SK-N-SH treated with all-trans-retinoic acid at 6 μM for 48 hours (cell line): ENCODE measurements around the gene BPIFB2.

Experiments used
- ARNTL ChIP-seq: fragments of 450-650 bp; formaldehyde crosslinking; IDR thresholded peaks from 2 replicates; pipeline ENCODE4 v1.5.0; 2020; ENCODE audit warnings: low read depth, mild to moderate bottlenecking, moderate library complexity, borderline replicate concordance
- BACH2 ChIP-seq: fragments of 250-450 bp; sonication (Bioruptor Pico); IDR thresholded peaks from 2 replicates; pipeline ENCODE4 v1.9.0; 2021; ENCODE audit warnings: mild to moderate bottlenecking, borderline replicate concordance
- GLIS3 ChIP-seq: fragments of 250-450 bp; sonication (Bioruptor Pico); IDR thresholded peaks from 2 replicates; pipeline ENCODE4 v1.5.0; 2020; ENCODE audit warnings: mild to moderate bottlenecking, moderate library complexity
- OSR1 ChIP-seq: fragments of 250-450 bp; sonication (Bioruptor Pico); IDR thresholded peaks from 2 replicates; pipeline ENCODE4 v1.8.0; 2022; ENCODE audit warnings: moderate library complexity, mild to moderate bottlenecking, inconsistent platforms
- PATZ1 ChIP-seq: fragments of 250-450 bp; sonication (Bioruptor Pico); IDR thresholded peaks from 2 replicates; pipeline ENCODE4 v1.8.0; 2020; ENCODE audit warnings: mild to moderate bottlenecking, moderate library complexity, borderline replicate concordance
- RARB ChIP-seq: fragments of 250-450 bp; sonication (Bioruptor Pico); IDR thresholded peaks from 2 replicates; pipeline ENCODE4 v1.8.0; 2021; ENCODE audit warnings: mild to moderate bottlenecking, moderate library complexity
- TCF4 ChIP-seq: fragments of 250-450 bp; sonication (Bioruptor Pico); IDR thresholded peaks from 2 replicates; pipeline ENCODE4 v1.8.0; 2021; ENCODE audit warnings: mild to moderate bottlenecking, moderate library complexity, borderline replicate concordance
- ZFP3 ChIP-seq: fragments of 250-450 bp; sonication (Bioruptor Pico); IDR thresholded peaks from 2 replicates; pipeline ENCODE4 v1.5.0; 2020; ENCODE audit warnings: mild to moderate bottlenecking, moderate library complexity
- ZFP30 ChIP-seq: fragments of 450-650 bp; formaldehyde crosslinking; IDR thresholded peaks from 2 replicates; pipeline ENCODE4 v1.5.0; 2022; ENCODE audit warnings: mild to moderate bottlenecking, moderate library complexity
- ZNF565 ChIP-seq: fragments of 450-650 bp; formaldehyde crosslinking; conservative IDR thresholded peaks from 2 replicates; pipeline ENCODE4 v1.5.0; 2020; ENCODE audit warnings: low read depth, mild to moderate bottlenecking, moderate library complexity
- ZNF70 ChIP-seq: fragments of 450-650 bp; formaldehyde crosslinking; IDR thresholded peaks from 2 replicates; pipeline ENCODE4 v1.5.0; 2020; ENCODE audit warnings: mild to moderate bottlenecking, moderate library complexity
- TF ChIP-seq, protein P1 (sequence below): fragments of 250-450 bp; sonication (Bioruptor Pico); IDR thresholded peaks from 2 replicates; pipeline ENCODE4 v1.8.0; 2021; ENCODE audit warnings: low read depth, mild to moderate bottlenecking, moderate library complexity, borderline replicate concordance
- TF ChIP-seq, protein P2 (sequence below): fragments of 250-450 bp; sonication (Bioruptor Pico); IDR thresholded peaks from 2 replicates; pipeline ENCODE4 v1.5.0; 2020; ENCODE audit warnings: mild to moderate bottlenecking, moderate library complexity

DNA sequence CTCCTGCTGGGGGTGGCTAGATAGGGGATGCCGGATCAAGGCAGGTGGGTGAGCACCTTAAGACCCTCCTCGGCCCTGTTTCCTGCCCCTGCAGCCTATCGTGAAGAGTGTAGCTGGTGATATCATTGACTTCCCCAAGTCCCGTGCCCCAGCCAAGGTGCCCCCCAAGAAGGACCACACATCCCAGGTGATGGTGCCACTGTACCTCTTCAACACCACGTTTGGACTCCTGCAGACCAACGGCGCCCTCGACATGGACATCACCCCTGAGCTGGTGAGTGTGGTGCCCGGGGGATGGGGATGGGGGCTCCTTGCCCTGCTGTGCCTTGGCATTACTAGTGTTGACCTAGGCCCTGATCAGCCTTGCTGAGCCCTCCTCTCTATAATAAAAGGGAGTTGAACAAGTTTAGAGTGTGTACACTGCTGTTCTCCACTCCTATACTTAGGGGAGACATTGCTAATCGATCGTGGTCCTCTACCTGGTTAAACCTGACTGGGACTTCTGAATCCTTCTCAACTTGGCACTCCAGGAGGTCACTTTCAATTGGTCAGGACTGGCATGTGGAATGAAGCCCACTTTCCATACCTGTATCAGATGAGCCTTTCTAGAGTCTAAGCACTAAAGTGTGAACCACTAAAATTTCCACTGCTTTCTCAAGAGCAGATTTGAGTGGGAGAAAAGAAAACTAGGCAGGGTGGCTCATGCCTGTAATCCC, 57.2 kb downstream of the BPIFB2 start:
- TF ChIP-seq, protein P1, sequence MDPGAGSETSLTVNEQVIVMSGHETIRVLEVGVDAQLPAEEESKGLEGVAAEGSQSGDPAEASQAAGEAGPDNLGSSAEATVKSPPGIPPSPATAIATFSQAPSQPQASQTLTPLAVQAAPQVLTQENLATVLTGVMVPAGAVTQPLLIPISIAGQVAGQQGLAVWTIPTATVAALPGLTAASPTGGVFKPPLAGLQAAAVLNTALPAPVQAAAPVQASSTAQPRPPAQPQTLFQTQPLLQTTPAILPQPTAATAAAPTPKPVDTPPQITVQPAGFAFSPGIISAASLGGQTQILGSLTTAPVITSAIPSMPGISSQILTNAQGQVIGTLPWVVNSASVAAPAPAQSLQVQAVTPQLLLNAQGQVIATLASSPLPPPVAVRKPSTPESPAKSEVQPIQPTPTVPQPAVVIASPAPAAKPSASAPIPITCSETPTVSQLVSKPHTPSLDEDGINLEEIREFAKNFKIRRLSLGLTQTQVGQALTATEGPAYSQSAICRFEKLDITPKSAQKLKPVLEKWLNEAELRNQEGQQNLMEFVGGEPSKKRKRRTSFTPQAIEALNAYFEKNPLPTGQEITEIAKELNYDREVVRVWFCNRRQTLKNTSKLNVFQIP (CRISPR knock-in tag): no peak
- TF ChIP-seq ARNTL (CRISPR knock-in tag): no peak
- TF ChIP-seq BACH2 (CRISPR knock-in tag): no peak
- TF ChIP-seq ZNF70 (CRISPR knock-in tag): no peak
- TF ChIP-seq OSR1 (CRISPR knock-in tag): no peak
- no peak for TF ChIP-seq ZFP3
- no peak for TF ChIP-seq TCF4 (CRISPR knock-in tag)
- no peak for TF ChIP-seq ZNF565
- TF ChIP-seq RARB (CRISPR knock-in tag): no peak
- no peak for TF ChIP-seq PATZ1 (CRISPR knock-in tag)
- TF ChIP-seq ZFP30 (CRISPR knock-in tag): no peak
- TF ChIP-seq GLIS3 (CRISPR knock-in tag): no peak
- TF ChIP-seq, protein P2, sequence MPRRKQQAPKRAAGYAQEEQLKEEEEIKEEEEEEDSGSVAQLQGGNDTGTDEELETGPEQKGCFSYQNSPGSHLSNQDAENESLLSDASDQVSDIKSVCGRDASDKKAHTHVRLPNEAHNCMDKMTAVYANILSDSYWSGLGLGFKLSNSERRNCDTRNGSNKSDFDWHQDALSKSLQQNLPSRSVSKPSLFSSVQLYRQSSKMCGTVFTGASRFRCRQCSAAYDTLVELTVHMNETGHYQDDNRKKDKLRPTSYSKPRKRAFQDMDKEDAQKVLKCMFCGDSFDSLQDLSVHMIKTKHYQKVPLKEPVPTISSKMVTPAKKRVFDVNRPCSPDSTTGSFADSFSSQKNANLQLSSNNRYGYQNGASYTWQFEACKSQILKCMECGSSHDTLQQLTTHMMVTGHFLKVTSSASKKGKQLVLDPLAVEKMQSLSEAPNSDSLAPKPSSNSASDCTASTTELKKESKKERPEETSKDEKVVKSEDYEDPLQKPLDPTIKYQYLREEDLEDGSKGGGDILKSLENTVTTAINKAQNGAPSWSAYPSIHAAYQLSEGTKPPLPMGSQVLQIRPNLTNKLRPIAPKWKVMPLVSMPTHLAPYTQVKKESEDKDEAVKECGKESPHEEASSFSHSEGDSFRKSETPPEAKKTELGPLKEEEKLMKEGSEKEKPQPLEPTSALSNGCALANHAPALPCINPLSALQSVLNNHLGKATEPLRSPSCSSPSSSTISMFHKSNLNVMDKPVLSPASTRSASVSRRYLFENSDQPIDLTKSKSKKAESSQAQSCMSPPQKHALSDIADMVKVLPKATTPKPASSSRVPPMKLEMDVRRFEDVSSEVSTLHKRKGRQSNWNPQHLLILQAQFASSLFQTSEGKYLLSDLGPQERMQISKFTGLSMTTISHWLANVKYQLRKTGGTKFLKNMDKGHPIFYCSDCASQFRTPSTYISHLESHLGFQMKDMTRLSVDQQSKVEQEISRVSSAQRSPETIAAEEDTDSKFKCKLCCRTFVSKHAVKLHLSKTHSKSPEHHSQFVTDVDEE (CRISPR knock-in tag): no peak
